ENCODE results near the gene LHPP. TPM values are rescaled to one million over a fixed set of nuclear protein-coding genes. Genes with fewer than 3 reads are reported as not detected.

The LHPP gene
- total RNA-seq, 1 experiment from 2014 or later: 3.7 TPM

DNA sequence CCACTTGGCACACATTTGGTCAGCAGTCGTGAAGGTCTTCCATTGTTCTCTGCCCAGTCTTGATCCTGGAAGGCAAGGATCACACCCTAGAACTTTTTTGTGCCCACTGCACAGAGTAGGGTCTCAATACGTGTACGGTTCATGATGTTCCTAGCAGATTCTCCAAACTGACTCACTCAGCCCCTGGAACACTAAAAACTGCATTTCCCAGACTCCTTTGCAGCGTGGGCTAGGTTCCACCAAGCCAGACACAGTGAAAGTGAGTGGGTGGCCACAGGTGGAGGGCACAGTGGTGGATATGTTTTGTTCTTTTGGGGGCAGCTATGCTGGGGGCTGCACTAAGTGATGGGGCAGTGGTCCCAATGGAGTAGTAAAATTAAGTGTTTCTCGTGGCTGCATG lies 1.5 kb upstream of the LHPP start:
- ChIA-PET POLR2A (interaction anchor here (0.5 to 3.3 kb wide), 4 partner anchors 11 to 753 kb away, joined by 3 to 16 read pairs (median 4); partner anchors contain the start of gene OAT), CTCF (interaction anchor here (0.6 kb wide), 1 partner anchor 878 kb away, joined by 3 read pairs; no protein-coding TSS in a partner anchor)
- no peak for DNase-seq (ENCODE audit: unreplicated experiment)
- H3K27ac Mint-ChIP-seq (ENCODE audit: low read depth, unreplicated experiment): no peak overlapping the region
- no peak overlapping the region for H3K4me3 Mint-ChIP-seq (ENCODE audit: unreplicated experiment)
- no peaks in the 10 kb centered on the region for H3K36me3 Mint-ChIP-seq (ENCODE audit: insufficient read depth, unreplicated experiment)
- TF ChIP-seq, protein P1, sequence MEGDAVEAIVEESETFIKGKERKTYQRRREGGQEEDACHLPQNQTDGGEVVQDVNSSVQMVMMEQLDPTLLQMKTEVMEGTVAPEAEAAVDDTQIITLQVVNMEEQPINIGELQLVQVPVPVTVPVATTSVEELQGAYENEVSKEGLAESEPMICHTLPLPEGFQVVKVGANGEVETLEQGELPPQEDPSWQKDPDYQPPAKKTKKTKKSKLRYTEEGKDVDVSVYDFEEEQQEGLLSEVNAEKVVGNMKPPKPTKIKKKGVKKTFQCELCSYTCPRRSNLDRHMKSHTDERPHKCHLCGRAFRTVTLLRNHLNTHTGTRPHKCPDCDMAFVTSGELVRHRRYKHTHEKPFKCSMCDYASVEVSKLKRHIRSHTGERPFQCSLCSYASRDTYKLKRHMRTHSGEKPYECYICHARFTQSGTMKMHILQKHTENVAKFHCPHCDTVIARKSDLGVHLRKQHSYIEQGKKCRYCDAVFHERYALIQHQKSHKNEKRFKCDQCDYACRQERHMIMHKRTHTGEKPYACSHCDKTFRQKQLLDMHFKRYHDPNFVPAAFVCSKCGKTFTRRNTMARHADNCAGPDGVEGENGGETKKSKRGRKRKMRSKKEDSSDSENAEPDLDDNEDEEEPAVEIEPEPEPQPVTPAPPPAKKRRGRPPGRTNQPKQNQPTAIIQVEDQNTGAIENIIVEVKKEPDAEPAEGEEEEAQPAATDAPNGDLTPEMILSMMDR (IDR thresholded peaks at IDR 0.05; ENCODE audit: unreplicated experiment): no peak
- BruUV-seq (replicated peaks): no TSS peak
- intact Hi-C loops (cut with micrococcal nuclease): no loop called here
- peaks cover 13% of the 10 kb centered on the region for H3K4me1 Mint-ChIP-seq (ENCODE audit: insufficient read depth, unreplicated experiment)
- peaks cover 13% of the 10 kb centered on the region for H3K27me3 Mint-ChIP-seq (ENCODE audit: insufficient read depth, unreplicated experiment)
- H3K9me3 Mint-ChIP-seq (ENCODE audit: unreplicated experiment): no peaks in the 10 kb centered on the region

DNA sequence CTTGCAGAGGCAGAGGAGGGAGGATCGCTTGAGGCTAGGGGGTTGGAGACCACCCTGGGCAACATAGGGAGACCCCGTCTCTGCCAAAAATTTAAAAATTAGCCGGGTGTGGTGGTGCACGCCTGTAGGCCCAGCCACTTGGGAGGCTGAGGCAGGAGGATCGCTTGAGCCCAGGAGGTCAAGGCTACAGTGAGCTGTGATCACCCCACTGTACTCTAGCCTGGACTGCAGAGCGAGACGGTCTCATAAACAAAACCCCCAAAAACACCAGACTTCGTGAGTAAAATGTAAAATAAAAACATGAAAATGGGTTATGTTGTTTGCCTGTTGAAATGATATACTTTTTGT lies 699 bp downstream of the LHPP start:
- BruUV-seq (replicated peaks): no TSS peak

DNA sequence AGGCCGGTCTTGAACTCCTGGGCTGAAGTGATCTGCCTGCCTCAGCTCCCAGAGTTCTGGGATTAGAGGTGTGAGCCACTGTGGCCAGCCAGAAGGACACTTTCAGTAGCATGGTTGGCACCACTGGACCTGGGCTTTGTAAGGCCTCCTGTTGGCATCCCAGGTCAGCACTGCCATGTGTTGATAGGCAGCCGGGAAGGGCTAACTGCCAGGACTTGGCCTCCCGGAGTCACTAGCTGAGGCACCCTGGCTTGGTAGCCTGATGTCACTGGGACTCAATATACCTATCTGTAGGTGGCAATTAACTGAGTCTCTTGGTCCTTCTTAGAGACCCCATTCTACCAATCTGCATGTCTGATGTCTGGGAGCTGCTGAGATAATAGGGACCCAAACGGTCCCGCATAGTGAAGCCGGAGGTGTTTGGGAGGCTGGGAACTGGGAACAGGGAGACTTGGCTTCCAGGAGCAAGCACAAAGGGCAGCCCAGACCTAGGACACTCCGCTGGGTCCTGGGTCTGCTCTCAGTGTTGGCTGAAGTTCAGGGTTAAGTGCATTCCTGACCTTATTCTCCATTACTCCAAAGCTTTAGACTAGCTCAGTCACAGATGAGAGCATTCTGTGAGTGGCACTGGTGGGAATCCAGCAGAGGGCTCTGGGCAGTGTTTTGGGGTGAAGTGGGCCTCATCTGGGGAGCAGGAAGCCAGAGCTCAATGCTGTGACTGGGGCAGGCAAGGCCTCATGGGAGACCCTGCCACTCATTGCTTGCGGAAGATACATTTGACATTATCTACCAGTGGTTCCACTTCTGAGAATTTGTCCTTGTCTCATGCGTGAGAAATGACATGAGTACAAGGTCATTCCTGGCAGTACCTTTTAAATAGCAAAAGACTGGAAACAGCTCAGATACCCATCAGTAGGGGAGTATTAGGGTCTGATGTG lies 2.7 kb downstream of the LHPP start:
- BruUV-seq (replicated peaks): no TSS peak
- ChIA-PET POLR2A (no interaction called here), CTCF (interaction anchor here (0.6 to 0.7 kb wide), 2 partner anchors 65 to 311 kb away, joined by 3 read pairs; no protein-coding TSS in a partner anchor)
- Mint-ChIP-seq H3K9me3 (ENCODE audit: unreplicated experiment) (no peaks in the 10 kb centered on the region), H3K4me3 (ENCODE audit: unreplicated experiment) (no peak overlapping the region), H3K27me3 (ENCODE audit: insufficient read depth, unreplicated experiment) (no peaks in the 10 kb centered on the region), H3K4me1 (ENCODE audit: insufficient read depth, unreplicated experiment) (peaks cover 13% of the 10 kb centered on the region), H3K27ac (ENCODE audit: low read depth, unreplicated experiment) (no peak overlapping the region), H3K36me3 (ENCODE audit: insufficient read depth, unreplicated experiment) (no peaks in the 10 kb centered on the region)
- no peak for DNase-seq (ENCODE audit: unreplicated experiment)
- intact Hi-C loops (cut with micrococcal nuclease): no loop called here
- TF ChIP-seq, protein P1 (IDR thresholded peaks at IDR 0.05; ENCODE audit: unreplicated experiment): no peak

More for the DNA sequence above, 699 bp downstream of the LHPP start:
- Mint-ChIP-seq H3K4me1 (ENCODE audit: insufficient read depth, unreplicated experiment) (peaks cover 13% of the 10 kb centered on the region), H3K9me3 (ENCODE audit: unreplicated experiment) (no peaks in the 10 kb centered on the region), H3K27ac (ENCODE audit: low read depth, unreplicated experiment) (no peak overlapping the region), H3K4me3 (ENCODE audit: unreplicated experiment) (peak overlapping the region; percentile 68), H3K27me3 (ENCODE audit: insufficient read depth, unreplicated experiment) (no peaks in the 10 kb centered on the region), H3K36me3 (ENCODE audit: insufficient read depth, unreplicated experiment) (no peaks in the 10 kb centered on the region)
- CTCF ChIA-PET: interaction anchor here (0.6 kb wide), 1 partner anchor 67 kb away, joined by 4 read pairs; no protein-coding TSS in a partner anchor
- TF ChIP-seq, protein P1 (IDR thresholded peaks at IDR 0.05; ENCODE audit: unreplicated experiment): no peak
- POLR2A ChIA-PET: interaction anchor here (0.8 to 3.3 kb wide), 2 partner anchors 27 to 44 kb away, joined by 3 to 16 read pairs; partner anchors contain the start of gene OAT
- intact Hi-C loops (cut with micrococcal nuclease): no loop called here
- DNase-seq (ENCODE audit: unreplicated experiment): no peak

DNA sequence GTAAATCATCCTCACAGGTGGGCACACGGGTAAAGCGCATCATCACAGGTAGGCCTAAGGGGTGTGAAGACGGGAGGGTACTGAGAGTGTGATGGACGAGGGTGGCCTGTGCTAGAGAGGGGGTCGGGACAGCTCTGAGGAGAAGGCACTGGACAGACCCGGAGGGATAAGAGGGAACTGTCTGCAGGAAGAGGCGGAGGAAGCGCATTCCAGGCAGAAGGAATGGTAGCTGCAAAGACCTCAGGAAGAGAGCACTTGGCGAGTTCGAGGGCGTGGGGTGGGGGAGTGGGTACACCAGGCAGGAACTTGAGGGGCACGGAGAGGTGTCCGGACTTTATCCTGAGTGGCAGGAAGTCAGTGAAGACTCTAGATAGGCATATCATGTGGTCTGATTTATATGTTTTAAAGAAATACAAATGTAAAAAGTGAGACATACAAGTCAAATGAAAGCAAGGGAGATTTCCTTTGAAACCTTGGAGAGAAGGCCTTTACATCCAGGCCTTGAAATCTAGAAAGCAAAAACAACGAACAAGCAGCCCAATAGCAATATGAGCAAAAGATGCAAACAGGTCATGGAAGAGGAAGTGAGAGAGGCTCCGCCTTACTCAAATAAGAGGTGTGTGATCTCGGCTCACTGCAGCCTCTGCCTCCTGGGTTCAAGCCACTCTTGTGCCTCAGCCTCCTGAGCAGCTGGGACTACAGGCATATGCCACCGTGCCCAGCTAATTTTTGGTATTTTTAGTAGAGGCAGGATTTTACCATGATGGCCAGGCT lies 3.6 kb downstream of the LHPP start:
- intact Hi-C loops (cut with micrococcal nuclease): no loop called here
- Mint-ChIP-seq H3K27ac (ENCODE audit: low read depth, unreplicated experiment) (no peak overlapping the region), H3K4me1 (ENCODE audit: insufficient read depth, unreplicated experiment) (peaks cover 13% of the 10 kb centered on the region), H3K9me3 (ENCODE audit: unreplicated experiment) (no peaks in the 10 kb centered on the region), H3K4me3 (ENCODE audit: unreplicated experiment) (no peak overlapping the region), H3K36me3 (ENCODE audit: insufficient read depth, unreplicated experiment) (no peaks in the 10 kb centered on the region), H3K27me3 (ENCODE audit: insufficient read depth, unreplicated experiment) (no peaks in the 10 kb centered on the region)
- CTCF ChIA-PET: interaction anchor here (0.7 kb wide), 1 partner anchor 64 kb away, joined by 3 read pairs; no protein-coding TSS in a partner anchor
- DNase-seq (ENCODE audit: unreplicated experiment): no peak
- no TSS peak for BruUV-seq (replicated peaks)
- POLR2A ChIA-PET: no interaction called here
- TF ChIP-seq, protein P1 (IDR thresholded peaks at IDR 0.05; ENCODE audit: unreplicated experiment): no peak
